Stimulated activated naive CD8-positive, alpha-beta T cell treated with anti-CD3 and anti-CD28 coated beads, Interleukin-15, Interleukin-2, amounts not matched to agents 100 U/mL and 50 U/mL, for 24 hours (primary cell): ENCODE measurements around the gene FCSK.

Source experiments
- ATAC-seq: fragments of 150-1000 bp; cut with Tn5 transposase; one replicate; pipeline ENCODE4 v1.10.0; 2021
- DNase-seq: peaks from one replicate; pipeline ENCODE4 v3.0.0; 2021

The FCSK gene

GRCh38 chr16:70453117-70453891 lies 1.1 kb upstream of the FCSK start:
- DNase-seq = no peak
- ATAC-seq = no peak

DNA sequence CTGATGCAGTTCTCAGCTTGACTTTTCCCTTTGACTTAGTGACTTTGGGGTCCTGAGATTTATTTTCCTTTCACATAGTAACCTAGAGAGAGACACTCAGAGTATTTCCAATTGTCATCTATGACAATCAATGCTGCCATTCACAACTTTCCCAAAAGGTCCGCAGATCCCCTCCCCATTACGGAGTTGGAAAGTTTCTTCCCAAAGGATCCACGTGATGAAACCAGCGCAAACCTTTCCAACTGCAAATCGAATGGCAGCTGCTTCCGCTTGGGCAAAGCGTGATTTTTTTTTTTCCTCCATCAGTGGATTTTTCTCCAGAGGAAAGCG lies 538 bp upstream of the FCSK start:
- ATAC-seq = no peak

GRCh38 chr16:70455910-70456309 lies 1.5 kb downstream of the FCSK start:
- no peak for DNase-seq

More for the DNA sequence above, 538 bp upstream of the FCSK start:
- DNase-seq = no peak

DNA sequence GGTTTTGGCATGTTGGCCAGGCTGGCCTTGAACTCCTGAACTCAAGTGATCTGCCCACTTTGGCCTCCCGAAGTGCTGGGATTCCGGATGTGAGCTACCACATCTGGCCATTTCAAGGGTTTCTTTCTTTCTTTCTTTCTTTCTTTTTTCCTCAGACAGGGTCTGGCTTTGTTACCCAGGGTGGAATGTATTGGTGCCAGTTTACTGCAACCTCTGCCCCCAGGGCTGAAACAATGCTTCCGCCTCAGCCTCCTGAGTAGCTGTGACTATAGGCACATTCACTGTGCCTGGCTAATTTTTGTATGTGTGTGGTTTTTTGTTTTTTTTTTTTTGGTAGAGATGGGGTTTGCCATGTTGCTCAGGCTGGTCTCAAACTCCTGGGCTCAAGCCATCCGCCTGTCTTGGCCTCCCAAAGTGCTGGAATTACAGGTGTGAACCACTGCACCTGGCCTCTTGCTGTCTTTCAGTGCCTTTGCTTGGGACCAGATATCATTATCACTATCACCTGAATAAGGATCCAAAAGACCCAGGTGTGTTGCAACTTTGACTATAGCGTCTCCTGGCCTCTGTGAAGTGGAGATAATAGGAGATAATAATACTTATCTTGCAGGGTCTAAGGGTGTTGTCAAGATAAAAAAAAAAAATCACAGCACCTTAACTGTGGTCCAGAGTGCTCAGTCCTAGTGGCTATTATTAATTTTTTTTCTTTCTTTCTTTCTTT lies 3.2 kb downstream of the FCSK start:
- no peak for DNase-seq
- no peak for ATAC-seq

More at GRCh38 chr16:70455910-70456309, 1.5 kb downstream of the FCSK start:
- no peak for ATAC-seq

DNA sequence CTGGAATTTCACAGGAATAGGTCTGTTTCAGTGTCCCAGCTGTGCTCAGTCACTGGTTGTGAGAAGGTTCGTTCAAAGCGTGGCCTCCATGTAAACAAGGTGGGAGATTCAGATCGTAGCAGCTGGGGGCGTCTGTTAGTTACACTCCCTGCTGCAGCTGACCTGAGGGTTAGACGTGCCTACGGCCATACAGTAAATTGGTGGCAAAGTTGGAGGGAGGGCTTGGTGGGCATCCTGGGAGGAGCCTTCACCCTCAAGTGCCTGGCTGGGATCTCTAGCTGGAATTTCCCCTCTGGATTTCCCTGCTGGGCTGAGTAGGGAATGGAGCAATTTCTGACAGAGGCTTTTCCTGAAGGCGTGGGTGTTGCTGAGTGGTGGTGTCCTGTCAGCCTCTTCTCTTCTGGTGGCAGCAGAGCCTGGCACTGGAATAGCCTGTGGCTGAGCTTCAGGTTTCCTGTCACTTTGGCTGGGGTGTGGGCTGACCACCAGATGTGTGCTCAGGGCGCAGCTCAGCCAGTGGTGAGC lies 6.4 kb downstream of the FCSK start:
- peak; percentile 19 for ATAC-seq
- DNase-seq = no peak

DNA sequence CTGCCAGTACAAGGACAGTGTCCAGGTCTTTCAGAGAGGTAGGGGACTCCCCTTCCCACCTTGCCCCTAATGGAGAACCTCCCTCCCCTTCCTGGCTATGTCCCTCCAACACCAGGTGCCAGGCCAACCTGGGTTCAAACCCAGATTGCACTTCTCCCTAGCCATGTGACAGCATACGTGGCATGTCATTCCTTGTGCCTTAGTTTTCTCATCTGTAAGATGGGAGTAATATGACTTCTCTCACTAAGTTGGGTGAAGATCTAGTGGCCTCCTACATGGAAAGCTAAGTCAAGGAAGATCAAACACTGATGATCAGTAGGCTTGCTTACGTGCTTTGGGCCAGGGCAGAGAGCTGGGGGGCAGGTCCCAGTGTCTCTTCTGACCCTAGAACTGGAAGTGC lies 8.8 kb downstream of the FCSK start:
- DNase-seq (no peak), ATAC-seq (no peak)

GRCh38 chr16:70465999-70466804 lies 11.8 kb downstream of the FCSK start:
- DNase-seq (no peak), ATAC-seq (no peak)

DNA sequence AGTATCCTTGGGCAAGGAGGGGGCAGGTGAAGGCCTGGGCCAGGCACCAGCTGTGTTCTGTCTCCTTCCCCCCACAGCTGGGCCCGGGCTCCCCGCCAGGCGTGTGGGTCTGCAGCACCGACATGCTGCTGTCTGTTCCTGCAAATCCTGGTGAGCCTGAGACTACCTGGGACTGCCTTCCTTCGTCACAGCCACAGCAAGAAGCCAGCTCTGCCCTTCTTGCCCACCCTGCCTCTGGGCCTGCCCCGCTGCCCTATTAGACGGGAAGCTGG lies 12.3 kb downstream of the FCSK start:
- no peak for DNase-seq
- ATAC-seq = no peak

GRCh38 chr16:70467113-70467512 lies 12.7 kb downstream of the FCSK start:
- no peak for ATAC-seq
- DNase-seq = no peak

- DNase-seq = no peak
- ATAC-seq = no peak
Observed at GRCh38 chr16:70467608-70468007, 13.2 kb downstream of the FCSK start.

GRCh38 chr16:70468776-70469525 lies 14.6 kb downstream of the FCSK start:
- ATAC-seq = no peak

DNA sequence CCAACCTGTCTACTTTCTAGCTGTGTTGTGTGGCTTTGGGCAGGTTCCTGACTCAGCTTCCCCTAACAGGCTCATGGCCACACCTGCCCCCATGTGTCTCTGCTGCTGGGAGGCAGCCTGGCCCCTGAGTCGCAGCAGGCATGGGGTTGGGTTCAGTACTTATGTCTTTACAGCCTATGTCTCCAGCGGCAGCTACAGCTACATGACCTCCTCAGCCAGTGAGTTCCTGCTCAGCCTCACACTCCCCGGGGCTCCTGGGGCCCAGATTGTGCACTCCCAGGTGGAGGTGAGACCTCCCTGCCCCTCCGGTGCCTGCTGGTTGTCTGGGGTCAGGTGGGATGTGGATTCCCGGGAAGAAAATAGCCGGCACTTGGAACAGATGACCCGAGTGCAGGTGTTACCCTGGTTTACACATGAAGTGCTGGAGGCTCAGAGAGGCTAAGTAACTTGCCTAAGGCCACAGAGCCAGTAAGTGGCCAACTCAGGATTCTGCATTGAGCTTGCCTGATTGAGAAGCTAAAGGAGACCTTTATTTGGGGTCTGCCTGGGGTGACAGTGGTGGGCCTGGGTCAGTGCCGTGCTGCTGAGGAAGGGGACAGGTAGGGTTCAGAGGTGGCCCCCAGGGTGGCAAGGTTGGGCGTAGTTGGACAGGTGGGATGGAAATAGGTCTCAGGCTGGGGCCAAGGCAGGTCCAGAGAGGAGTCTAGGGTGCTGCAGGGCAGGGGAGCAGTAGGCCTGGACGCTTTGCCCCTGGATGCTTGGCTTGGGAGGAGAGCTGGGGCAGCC lies 15.9 kb downstream of the FCSK start:
- DNase-seq = no peak
- no peak for ATAC-seq

More at GRCh38 chr16:70468776-70469525, 14.6 kb downstream of the FCSK start:
- no peak for DNase-seq

DNA sequence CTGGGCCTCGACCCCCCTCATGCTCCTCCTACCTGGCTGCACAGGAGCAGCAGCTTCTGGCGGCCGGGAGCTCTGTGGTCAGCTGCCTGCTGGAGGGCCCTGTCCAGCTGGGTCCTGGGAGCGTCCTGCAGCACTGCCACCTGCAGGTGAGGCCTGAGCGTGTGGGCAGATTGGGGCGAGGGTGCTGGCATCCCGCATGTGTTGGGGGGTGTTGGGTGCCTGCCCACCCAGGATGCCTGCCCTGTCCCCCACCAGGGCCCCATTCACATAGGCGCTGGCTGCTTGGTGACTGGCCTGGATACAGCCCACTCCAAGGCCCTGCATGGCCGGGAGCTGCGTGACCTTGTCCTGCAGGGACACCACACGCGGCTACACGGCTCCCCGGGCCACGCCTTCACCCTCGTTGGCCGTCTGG lies 16.5 kb downstream of the FCSK start:
- DNase-seq (no peak), ATAC-seq (no peak)

DNA sequence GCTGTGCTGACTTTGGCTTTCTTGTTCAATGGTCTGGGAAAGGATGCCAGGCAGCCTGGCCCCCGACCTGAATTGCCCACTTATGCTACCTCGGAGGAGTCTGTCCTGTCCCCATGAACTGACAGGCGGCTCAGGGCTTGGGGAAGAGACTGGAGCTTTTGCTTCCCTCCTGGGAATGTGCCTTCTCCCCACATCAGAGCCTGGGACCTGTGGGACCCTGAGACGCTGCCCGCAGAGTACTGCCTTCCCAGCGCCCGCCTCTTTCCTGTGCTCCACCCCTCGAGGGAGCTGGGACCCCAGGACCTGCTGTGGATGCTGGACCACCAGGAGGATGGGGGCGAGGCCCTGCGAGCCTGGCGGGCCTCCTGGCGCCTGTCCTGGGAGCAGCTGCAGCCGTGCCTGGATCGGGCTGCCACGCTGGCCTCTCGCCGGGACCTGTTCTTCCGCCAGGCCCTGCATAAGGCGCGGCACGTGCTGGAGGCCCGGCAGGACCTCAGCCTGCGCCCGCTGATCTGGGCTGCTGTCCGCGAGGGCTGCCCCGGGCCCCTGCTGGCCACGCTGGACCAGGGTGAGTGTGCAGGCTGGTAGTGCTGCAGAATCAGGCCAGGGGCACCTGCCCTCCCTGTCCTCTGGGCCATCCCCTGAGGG lies 18.5 kb downstream of the FCSK start:
- DNase-seq (no peak), ATAC-seq (no peak)

- ATAC-seq (no peak), DNase-seq (no peak)
Observed at GRCh38 chr16:70473446-70474319, 19.3 kb downstream of the FCSK start.

GRCh38 chr16:70474320-70475053 lies 20.1 kb downstream of the FCSK start:
- DNase-seq (no peak), ATAC-seq (no peak)

DNA sequence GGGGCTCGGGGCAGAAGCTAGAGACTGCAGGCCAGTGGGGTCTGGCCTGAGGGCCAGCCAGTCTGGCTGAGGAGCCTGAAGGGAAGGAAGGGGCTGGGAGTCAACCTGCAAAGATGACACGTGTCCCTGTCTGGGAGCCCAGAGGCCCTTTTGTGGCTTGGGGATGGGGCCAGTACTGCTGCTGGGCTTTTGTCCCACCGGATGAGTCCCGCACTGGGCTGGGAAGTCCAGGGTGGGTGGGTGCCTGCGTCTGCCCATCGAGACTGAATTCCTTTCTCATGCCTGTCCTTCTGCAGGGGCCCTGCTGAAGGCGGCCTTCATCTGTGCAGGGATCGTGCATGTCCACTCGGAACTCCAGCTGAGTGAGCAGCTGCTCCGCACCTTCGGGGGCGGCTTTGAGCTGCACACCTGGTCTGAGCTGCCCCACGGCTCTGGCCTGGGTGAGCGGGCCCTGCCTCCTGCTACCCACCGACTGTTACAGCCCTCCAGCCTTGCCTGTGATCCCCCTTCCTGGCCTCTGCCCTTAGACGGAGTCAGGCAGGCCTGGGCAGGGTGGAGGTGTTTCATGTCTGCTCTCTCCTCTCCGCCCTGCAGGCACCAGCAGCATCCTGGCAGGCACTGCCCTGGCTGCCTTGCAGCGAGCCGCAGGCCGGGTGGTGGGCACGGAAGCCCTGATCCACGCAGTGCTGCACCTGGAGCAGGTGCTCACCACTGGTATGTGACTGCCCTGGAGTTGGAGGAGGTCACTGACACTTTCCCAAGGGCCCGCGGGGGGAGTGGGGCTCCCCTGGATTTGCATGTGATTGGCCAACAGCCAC lies 20.9 kb downstream of the FCSK start:
- ATAC-seq = no peak

More for the DNA sequence above, 20.9 kb downstream of the FCSK start:
- DNase-seq = no peak
